Breast epithelium (tissue), 3 donors: Measurements from ENCODE around the gene PLA2G3.

Source experiments
- CTCF ChIP-seq, 3 donors: fragments of 450-650 bp; IDR thresholded peaks; one replicate each; pipeline ENCODE4 v1.5.1; 2016 to 2017; ENCODE audit warnings: antibody characterized with exemption in 3 of 3, mild to moderate bottlenecking in 3 of 3, moderate library complexity in 3 of 3
- POLR2AphosphoS5 ChIP-seq, 3 donors: sonication (generic); formaldehyde crosslinking; IDR thresholded peaks; one replicate each; pipeline ENCODE4 v1.6.1; 2017; ENCODE audit warnings: antibody characterized with exemption in 3 of 3

- TF ChIP-seq CTCF (IDR thresholded peaks at IDR 0.05) = no peak
- no peak for TF ChIP-seq POLR2AphosphoS5 (IDR thresholded peaks at IDR 0.05)
Observed at GRCh38 chr22:31118046-31118820, 22.1 kb downstream of the PLA2G3 start.
